Measurements from ENCODE around the gene GMDS. TPM values are rescaled to one million over a fixed set of nuclear protein-coding genes. Genes with fewer than 3 reads are reported as not detected.

The GMDS gene
- total and polyA plus RNA-seq, 2 of the 4 experiments (the other 2 are of a cell fraction): 7.3 to 21.9 TPM

DNA sequence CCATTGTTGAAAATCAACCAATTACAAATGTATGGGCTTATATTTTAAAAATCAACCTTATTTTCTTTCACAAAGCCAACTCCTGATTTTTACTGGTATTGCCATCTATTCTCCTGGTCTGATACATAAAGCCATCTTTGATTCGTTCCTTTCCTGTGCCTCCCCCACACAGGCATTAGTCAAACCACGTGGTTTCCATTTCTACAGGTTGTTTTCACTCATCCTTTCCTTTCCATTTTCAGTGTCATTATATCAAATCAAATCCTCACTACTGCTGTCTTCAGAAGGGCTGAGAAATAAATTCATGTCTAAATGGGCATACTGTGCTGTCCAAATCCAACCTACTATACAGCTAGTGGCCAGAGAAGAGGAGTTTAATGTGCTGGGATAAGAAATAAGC, 354.4 kb downstream of the GMDS start:
- no peak overlapping the region for H2BK15ac ChIP-seq (ENCODE audit: low read depth, low read length)
- DNase-seq (no peak), ATAC-seq (ENCODE audit: low read depth) (no peak)
- POLR2A ChIA-PET (ENCODE audit: unreplicated experiment): no interaction called here
- H3K18ac ChIP-seq (ENCODE audit: low read depth, low read length): no peak overlapping the region
- H2BK120ac ChIP-seq (ENCODE audit: low read depth, low read length): no peak overlapping the region
- H3K56ac ChIP-seq (ENCODE audit: extremely low read depth, insufficient read depth, low read length): no peak overlapping the region
- no peak overlapping the region for H2AK9ac ChIP-seq (replicated peaks; ENCODE audit: low read depth, low read length, poor library complexity)
- H3K4me3 ChIP-seq (ENCODE audit: insufficient read depth, low read depth, low read length): no peak overlapping the region
- CTCF ChIA-PET: no interaction called here
- H4K8ac ChIP-seq (ENCODE audit: low read depth in 2 of 2, low read length in 2 of 2): no peak overlapping the region
- no peak overlapping the region for H3K9ac ChIP-seq (ENCODE audit: low read depth, low read length)
- no peaks in the 10 kb centered on the region for H3K36me3 ChIP-seq (ENCODE audit: control insufficient read depth, insufficient read depth, low read length)
- no peak overlapping the region for H2BK20ac ChIP-seq (ENCODE audit: low read depth, low read length)
- no peak overlapping the region for H3K23ac ChIP-seq (ENCODE audit: low read depth, low read length)
- TF ChIP-seq, protein P1, sequence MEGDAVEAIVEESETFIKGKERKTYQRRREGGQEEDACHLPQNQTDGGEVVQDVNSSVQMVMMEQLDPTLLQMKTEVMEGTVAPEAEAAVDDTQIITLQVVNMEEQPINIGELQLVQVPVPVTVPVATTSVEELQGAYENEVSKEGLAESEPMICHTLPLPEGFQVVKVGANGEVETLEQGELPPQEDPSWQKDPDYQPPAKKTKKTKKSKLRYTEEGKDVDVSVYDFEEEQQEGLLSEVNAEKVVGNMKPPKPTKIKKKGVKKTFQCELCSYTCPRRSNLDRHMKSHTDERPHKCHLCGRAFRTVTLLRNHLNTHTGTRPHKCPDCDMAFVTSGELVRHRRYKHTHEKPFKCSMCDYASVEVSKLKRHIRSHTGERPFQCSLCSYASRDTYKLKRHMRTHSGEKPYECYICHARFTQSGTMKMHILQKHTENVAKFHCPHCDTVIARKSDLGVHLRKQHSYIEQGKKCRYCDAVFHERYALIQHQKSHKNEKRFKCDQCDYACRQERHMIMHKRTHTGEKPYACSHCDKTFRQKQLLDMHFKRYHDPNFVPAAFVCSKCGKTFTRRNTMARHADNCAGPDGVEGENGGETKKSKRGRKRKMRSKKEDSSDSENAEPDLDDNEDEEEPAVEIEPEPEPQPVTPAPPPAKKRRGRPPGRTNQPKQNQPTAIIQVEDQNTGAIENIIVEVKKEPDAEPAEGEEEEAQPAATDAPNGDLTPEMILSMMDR (conservative IDR thresholded peaks at IDR 0.05; ENCODE audit: low read depth, low read length): no peak
- TF ChIP-seq MAZ (IDR thresholded peaks at IDR 0.05; ENCODE audit: borderline replicate concordance, low read depth, low read length) (no peak), SMC3 (IDR thresholded peaks at IDR 0.05; ENCODE audit: low read depth, low read length) (no peak), CHD1 (IDR thresholded peaks at IDR 0.05; ENCODE audit: low read depth, low read length) (no peak), FOS (IDR thresholded peaks at IDR 0.05; ENCODE audit: low read depth, low read length) (no peak), MXI1 (IDR thresholded peaks at IDR 0.05; ENCODE audit: borderline replicate concordance, low read depth, low read length) (no peak), RCOR1 (IDR thresholded peaks at IDR 0.05; ENCODE audit: insufficient replicate concordance, low read length) (no peak), NFE2L2 (IDR thresholded peaks at IDR 0.05; ENCODE audit: low read depth, low read length) (no peak), POLR2A (IDR thresholded peaks at IDR 0.05; ENCODE audit: low read depth, low read length) (no peak), RAD21 (IDR thresholded peaks at IDR 0.05; ENCODE audit: low read length) (no peak), BHLHE40 (IDR thresholded peaks at IDR 0.05; ENCODE audit: low read depth, low read length) (no peak), CEBPB (IDR thresholded peaks at IDR 0.05; ENCODE audit: low read depth, low read length) (no peak), MAFK (IDR thresholded peaks at IDR 0.05; ENCODE audit: low read depth, low read length) (no peak), RFX5 (IDR thresholded peaks at IDR 0.05; ENCODE audit: low read depth, low read length) (no peak)
- TF ChIP-seq, protein P2, sequence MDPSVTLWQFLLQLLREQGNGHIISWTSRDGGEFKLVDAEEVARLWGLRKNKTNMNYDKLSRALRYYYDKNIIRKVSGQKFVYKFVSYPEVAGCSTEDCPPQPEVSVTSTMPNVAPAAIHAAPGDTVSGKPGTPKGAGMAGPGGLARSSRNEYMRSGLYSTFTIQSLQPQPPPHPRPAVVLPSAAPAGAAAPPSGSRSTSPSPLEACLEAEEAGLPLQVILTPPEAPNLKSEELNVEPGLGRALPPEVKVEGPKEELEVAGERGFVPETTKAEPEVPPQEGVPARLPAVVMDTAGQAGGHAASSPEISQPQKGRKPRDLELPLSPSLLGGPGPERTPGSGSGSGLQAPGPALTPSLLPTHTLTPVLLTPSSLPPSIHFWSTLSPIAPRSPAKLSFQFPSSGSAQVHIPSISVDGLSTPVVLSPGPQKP (IDR thresholded peaks at IDR 0.05; ENCODE audit: borderline replicate concordance, low read depth, low read length): no peak
- TF ChIP-seq, protein P3, sequence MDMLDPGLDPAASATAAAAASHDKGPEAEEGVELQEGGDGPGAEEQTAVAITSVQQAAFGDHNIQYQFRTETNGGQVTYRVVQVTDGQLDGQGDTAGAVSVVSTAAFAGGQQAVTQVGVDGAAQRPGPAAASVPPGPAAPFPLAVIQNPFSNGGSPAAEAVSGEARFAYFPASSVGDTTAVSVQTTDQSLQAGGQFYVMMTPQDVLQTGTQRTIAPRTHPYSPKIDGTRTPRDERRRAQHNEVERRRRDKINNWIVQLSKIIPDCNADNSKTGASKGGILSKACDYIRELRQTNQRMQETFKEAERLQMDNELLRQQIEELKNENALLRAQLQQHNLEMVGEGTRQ (IDR thresholded peaks at IDR 0.05; ENCODE audit: low read depth, low read length): no peak
- intact Hi-C loops (cut with micrococcal nuclease): no loop called here
- no peak overlapping the region for H3K4me2 ChIP-seq (ENCODE audit: low read depth, low read length)
- WGBS, 2 experiments (ENCODE audit: extremely low coverage in 2 of 2, insufficient read length in 1 of 2): no CpG with 5 or more reads among the region's 2 CpGs
- H4K91ac ChIP-seq (ENCODE audit: insufficient read depth, low read depth, low read length): no peak overlapping the region
- no peaks in the 10 kb centered on the region for H4K20me1 ChIP-seq (ENCODE audit: insufficient read depth, low read length)
- H3K27ac ChIP-seq (ENCODE audit: insufficient read depth, low read length): no peak overlapping the region
- H2BK5ac ChIP-seq (ENCODE audit: low read depth, low read length, poor library complexity, severe bottlenecking): no peak overlapping the region
- no peak overlapping the region for H2AK5ac ChIP-seq (ENCODE audit: low read depth, low read length)
- no peaks in the 10 kb centered on the region for H3K27me3 ChIP-seq (ENCODE audit: control insufficient read depth, insufficient read depth, low read length)
- no peak overlapping the region for H4K5ac ChIP-seq (ENCODE audit: low read depth, low read length)
- in situ Hi-C loops (cut with MboI; ENCODE audit: low sequenced_read_pairs): no loop called here
- dilution Hi-C loops (cut with HindIII; ENCODE audit: low sequenced_read_pairs, unreplicated experiment): no loop called here
- no peak overlapping the region for H3K14ac ChIP-seq (replicated peaks; ENCODE audit: low read depth, low read length)
- no TSS peak for BruUV-seq (replicated peaks)
- H3K9me1 ChIP-seq (ENCODE audit: insufficient read depth, low read length): no peaks in the 10 kb centered on the region; the same call in 1 of the 2 replicates
- H3K79me1 ChIP-seq (ENCODE audit: low read depth in 1 of 2, low read length in 2 of 2): no peaks in the 10 kb centered on the region
- H3K4me1 ChIP-seq (ENCODE audit: control insufficient read depth, insufficient read depth, low read length): 0 out of 2 replicates have a peak, but pooled peaks cover under 1% of the 10 kb centered on the region
- H3K4ac ChIP-seq (ENCODE audit: low read depth, low read length): no peak overlapping the region
- H2AFZ ChIP-seq (replicated peaks; ENCODE audit: low read length, poor library complexity): no peak overlapping the region
- no peaks in the 10 kb centered on the region for H3K9me3 ChIP-seq (ENCODE audit: control insufficient read depth, insufficient read depth, low read length)
